Natural killer cell treated with Interleukin-12 subunit alpha and Interleukin-12 subunit beta and Interleukin-15 and Interleukin-18, amount 100 ng/mL, for 72 hours (primary cell): ENCODE measurements around the gene COPB2. TPM values are rescaled to one million over a fixed set of nuclear protein-coding genes. Genes with fewer than 3 reads are reported as not detected.

ENCODE experiments used
- total RNA-seq, 2 donors: library from RNA; stranded (reverse); gene quantifications; one replicate each; pipeline ENCODE4 v1.2.3, GENCODE V29; 2022

Gene COPB2
- total RNA-seq, 2 donors from 2014 or later = 97.6 to 125 TPM

Other genes starting within 250 kb of the COPB2 start
- gene MRPS22, start 45.6 kb downstream of the COPB2 start, total RNA-seq = 10 to 100 TPM; 40.9 to 46.6 TPM
- gene RBP2, start 86.9 kb upstream of the COPB2 start, total RNA-seq = not detected
- not detected for gene RBP1, start 150.1 kb upstream of the COPB2 start, total RNA-seq